HS-5 (cell line): ENCODE results near the gene PCDH9.

Experiments
- DNase-seq: peaks from one replicate; pipeline ENCODE4 v3.0.0-alpha.2; 2012; ENCODE audit warnings: low read depth

The PCDH9 gene

GRCh38 chr13:66563076-66563475 is 667.1 kb downstream of the PCDH9 start:
- DNase-seq: no peak

- DNase-seq: no peak
Observed at GRCh38 chr13:66562054-66562453, 668.1 kb downstream of the PCDH9 start.

GRCh38 chr13:66560991-66561390 is 669.1 kb downstream of the PCDH9 start:
- DNase-seq: no peak

- no peak for DNase-seq
Observed at GRCh38 chr13:66560189-66560588, 669.9 kb downstream of the PCDH9 start.

- no peak for DNase-seq
Observed at GRCh38 chr13:66559093-66559492, 671.0 kb downstream of the PCDH9 start.

- no peak for DNase-seq
Observed at GRCh38 chr13:66558506-66558905, 671.6 kb downstream of the PCDH9 start.

- no peak for DNase-seq
Observed at GRCh38 chr13:66557357-66557756, 672.8 kb downstream of the PCDH9 start.

- no peak for DNase-seq
Observed at GRCh38 chr13:66556306-66556705, 673.8 kb downstream of the PCDH9 start.

- DNase-seq: no peak
Observed at GRCh38 chr13:66553391-66553790, 676.7 kb downstream of the PCDH9 start.

- no peak for DNase-seq
Observed at GRCh38 chr13:66551128-66551527, 679.0 kb downstream of the PCDH9 start.

GRCh38 chr13:66547685-66548084 is 682.5 kb downstream of the PCDH9 start:
- DNase-seq: no peak

GRCh38 chr13:66546534-66547379 is 683.4 kb downstream of the PCDH9 start:
- DNase-seq: no peak

- DNase-seq: no peak
Observed at GRCh38 chr13:66543780-66544179, 686.4 kb downstream of the PCDH9 start.

- DNase-seq: no peak
Observed at GRCh38 chr13:66537417-66537816, 692.7 kb downstream of the PCDH9 start.

- no peak for DNase-seq
Observed at GRCh38 chr13:66536746-66537145, 693.4 kb downstream of the PCDH9 start.

GRCh38 chr13:66534561-66534960 is 695.6 kb downstream of the PCDH9 start:
- DNase-seq: no peak

- no peak for DNase-seq
Observed at GRCh38 chr13:66532845-66533244, 697.3 kb downstream of the PCDH9 start.

GRCh38 chr13:66532146-66532545 is 698.0 kb downstream of the PCDH9 start:
- DNase-seq: no peak

- DNase-seq: no peak
Observed at GRCh38 chr13:66530686-66531085, 699.5 kb downstream of the PCDH9 start.

GRCh38 chr13:66530158-66530557 is 700.0 kb downstream of the PCDH9 start:
- DNase-seq: no peak

- no peak for DNase-seq
Observed at GRCh38 chr13:66528944-66529576, 701.1 kb downstream of the PCDH9 start.

- no peak for DNase-seq
Observed at GRCh38 chr13:66528180-66528579, 702.0 kb downstream of the PCDH9 start.

- DNase-seq: no peak
Observed at GRCh38 chr13:66520511-66521355, 709.4 kb downstream of the PCDH9 start.
